GM19043 (cell line): ENCODE results near the gene C11orf54.
"Not testable (repeated sequence)": the region's sequence is repeated elsewhere in the genome, so short reads cannot be mapped to it uniquely, and the experiment has no call there.

Experiments used
- ATAC-seq: cut with Tn5 transposase; IDR thresholded peaks from one replicate; pipeline ENCODE4 v1.9.1; 2021; ENCODE audit warnings: low read depth; ENCODE audit not compliant: unreplicated experiment

C11orf54 gene

GRCh38 chr11:93733474-93733873 lies 8.0 kb upstream of the C11orf54 start:
- no peak for ATAC-seq

- no peak for ATAC-seq
These were observed 6.8 kb upstream of the C11orf54 start for GRCh38 chr11:93734427-93735222.

DNA sequence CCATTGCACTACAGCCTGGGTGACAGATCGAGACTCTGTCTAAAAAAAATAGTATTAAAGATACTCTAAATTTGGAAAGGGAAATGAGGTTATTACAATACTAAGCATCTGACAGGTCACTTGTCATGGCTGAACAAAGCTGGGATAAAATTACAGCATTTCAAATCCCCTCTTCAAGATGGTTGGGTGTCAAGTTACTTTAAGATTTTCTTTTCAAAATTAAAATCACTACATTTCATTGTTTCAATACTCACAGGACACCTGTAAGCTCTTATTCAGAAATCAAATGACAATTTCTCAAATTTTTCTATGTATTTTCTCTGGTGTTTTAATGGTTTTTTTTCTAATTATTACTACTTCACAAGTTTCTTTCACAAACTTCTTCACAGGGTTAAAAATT lies 5.8 kb upstream of the C11orf54 start:
- no peak for ATAC-seq

DNA sequence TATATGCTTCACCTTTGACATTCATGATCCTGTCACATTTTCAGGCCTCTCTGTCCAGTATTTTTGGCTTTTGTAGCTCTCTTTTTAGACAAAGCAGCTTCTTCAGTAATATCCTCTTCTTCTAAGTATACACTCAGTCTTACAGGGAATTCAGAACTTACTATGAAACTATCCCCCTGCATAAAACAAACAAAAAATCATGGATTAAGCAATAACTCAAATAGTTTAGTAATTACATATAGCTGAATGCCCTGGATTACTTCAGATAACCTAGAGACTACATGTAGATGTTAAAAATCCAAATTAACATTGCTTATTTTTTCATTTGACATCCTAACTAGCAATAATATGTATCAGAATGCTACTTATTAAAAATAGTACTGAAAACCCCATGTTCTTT lies 5.3 kb upstream of the C11orf54 start:
- ATAC-seq = no peak

GRCh38 chr11:93737904-93738612 lies 3.4 kb upstream of the C11orf54 start:
- no peak for ATAC-seq

GRCh38 chr11:93738647-93739081 lies 2.8 kb upstream of the C11orf54 start:
- no peak for ATAC-seq

GRCh38 chr11:93740031-93740729 lies 1.3 kb upstream of the C11orf54 start:
- no peak for ATAC-seq

DNA sequence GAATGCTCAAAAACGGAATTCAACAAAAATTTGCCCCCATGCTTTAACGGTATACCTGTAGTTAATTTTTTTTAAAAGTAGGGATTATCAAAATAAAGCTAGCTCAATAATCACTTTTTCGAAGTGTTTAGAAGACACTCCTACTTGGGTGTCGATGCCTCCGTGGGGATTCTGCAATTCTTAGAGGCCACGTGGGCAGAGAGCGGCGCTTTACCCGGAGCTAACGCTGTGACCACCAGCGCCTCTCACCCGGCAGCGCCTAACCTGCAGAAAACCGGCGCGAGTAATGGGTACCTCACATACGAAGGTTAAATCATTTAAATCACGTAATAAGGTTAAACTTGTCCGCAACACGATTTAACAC lies 760 bp upstream of the C11orf54 start:
- peak; percentile 32 for ATAC-seq

DNA sequence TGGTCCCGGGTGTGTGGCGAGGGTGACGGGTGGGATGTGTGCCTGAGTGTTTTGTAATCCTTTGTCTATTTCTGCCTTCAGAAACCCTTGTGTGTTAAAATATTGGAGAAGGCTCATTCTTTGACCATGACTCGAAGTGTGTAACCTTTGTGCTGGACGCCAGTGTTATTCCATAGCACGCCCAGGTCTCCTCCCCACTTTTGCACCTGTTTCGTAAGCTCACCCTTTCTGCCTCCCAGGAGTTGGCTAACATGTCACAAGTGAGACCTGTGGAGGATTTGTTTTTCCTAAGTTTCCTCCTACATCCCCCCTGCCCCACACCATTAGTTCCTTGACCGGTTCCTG lies 382 bp downstream of the C11orf54 start:
- ATAC-seq = peak; percentile 6

- ATAC-seq = no peak
These were observed 1.8 kb downstream of the C11orf54 start for GRCh38 chr11:93743291-93743690.

DNA sequence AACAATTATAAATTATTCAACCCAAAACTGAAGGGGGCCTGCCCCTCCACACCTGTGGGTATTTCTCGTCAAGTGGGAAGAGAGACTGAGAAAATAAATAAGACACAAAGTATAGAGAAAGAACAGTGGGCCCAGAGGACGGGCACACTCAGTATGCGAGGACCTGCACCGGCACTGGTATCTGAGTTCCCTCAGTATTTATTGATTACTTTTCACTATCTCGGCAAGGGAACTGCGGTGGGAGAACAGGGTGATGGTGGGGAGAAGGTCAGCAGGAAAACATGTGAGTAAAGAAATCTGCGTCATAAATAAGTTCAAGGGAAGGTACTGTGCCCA lies 3.2 kb downstream of the C11orf54 start:
- no peak for ATAC-seq

- not testable (repeated sequence) for ATAC-seq
These were observed 3.7 kb downstream of the C11orf54 start for GRCh38 chr11:93745005-93745755.

GRCh38 chr11:93746101-93746500 lies 4.6 kb downstream of the C11orf54 start:
- no peak for ATAC-seq

GRCh38 chr11:93747122-93747521 lies 5.7 kb downstream of the C11orf54 start:
- peak; percentile 96 for ATAC-seq

DNA sequence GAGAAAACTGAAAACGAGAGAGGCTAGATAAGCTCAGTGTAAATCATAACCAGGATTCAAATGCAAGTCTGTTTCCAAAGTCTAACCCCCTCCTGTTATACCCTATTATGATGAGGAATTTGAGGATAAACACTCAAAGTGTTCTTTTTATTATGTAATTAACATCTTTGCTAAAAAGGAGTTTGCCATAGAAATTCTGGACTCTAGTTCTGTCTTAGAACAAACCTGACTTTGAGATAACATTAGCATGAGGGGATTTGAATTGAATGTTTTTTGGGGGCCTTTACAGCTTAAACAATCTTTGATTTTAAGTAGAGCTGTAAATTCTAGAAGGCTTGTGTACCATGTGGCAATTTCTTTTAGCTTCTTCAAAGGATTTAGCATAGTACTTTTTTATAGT lies 9.5 kb downstream of the C11orf54 start:
- ATAC-seq = no peak

DNA sequence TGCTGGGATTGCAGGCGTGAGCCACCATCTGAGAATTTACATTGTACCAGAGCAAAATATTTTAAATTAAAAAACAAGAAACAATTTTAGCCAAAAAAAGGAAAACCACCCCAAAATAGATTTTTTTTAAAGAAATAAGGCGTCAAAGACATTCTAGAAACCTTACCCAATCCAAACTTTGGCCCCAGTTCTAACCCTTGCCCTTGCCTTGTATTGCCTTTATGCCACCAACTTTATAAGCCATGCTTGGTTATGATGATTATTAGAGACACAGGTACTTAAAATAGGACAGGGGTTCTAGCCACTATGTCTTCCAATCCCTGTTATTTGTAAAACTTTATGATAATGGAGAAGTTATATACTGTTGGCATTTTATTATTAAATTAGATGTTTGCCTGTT lies 11.8 kb downstream of the C11orf54 start:
- no peak for ATAC-seq

DNA sequence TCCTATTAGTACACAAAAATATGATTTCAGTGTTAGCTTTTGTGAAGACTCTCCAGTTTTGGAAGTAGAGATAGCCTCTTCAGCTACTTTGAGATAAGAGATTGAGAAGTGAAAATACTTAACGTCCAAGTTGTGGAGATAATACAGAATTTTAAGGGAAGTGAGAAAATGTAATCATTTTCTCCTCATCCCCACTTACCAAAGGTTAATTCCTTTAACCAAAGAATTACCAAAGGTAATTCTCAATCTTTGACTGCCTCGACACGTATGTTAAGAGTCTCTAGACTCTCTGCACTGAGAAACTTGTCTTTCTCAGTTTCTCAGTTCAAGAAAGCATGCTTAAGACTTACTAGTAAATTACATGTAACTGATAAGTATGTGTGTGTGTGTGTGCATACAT lies 15.3 kb downstream of the C11orf54 start:
- no peak for ATAC-seq

- ATAC-seq = no peak
These were observed 15.8 kb downstream of the C11orf54 start for GRCh38 chr11:93757301-93757700.

- no peak for ATAC-seq
These were observed 16.7 kb downstream of the C11orf54 start for GRCh38 chr11:93757924-93758865.

DNA sequence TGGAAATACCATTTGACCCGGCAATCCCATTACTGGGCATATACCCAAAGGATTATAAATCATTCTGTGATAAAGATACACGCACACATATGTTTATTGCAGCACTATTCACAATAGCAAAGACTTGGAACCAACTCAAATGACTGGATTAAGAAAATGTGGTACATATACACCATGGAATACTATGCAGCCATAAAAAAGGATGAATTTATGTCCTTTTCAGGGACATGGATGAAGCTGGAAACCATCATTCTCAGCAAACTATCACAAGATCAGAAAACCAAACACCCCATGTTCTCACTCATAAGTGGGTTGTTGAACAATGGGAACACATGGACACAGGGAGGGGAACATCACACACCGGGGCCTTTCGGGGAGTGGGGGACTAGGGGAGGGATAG lies 17.7 kb downstream of the C11orf54 start:
- not testable (repeated sequence) for ATAC-seq
